GM06990 (cell line): ENCODE results near the gene NEUROG2.
A peak's percentile ranks its signal among the peaks of the same experiment; 100 is the strongest.

Experiments used
- DNase-seq: peaks from one replicate; pipeline ENCODE4 v3.0.0-alpha.2; 2011; ENCODE audit not compliant: insufficient read length; ENCODE audit errors: extremely low read depth
- H3K27me3 ChIP-seq: replicated peaks from 2 replicates; pipeline ENCODE4 v1.6.0; 2011; ENCODE audit warnings: low read length; ENCODE audit not compliant: control insufficient read depth, insufficient read depth
- H3K36me3 ChIP-seq: 2 replicates; pipeline ENCODE4 v1.5.1; 2011; ENCODE audit warnings: low read length; ENCODE audit not compliant: control insufficient read depth, insufficient read depth
- H3K4me3 ChIP-seq: replicated peaks from 2 replicates; pipeline ENCODE4 v1.5.1; 2011; ENCODE audit warnings: low read depth, mild to moderate bottlenecking, control low read depth, low read length
- TF ChIP-seq, protein P1 (sequence below): IDR thresholded peaks from 2 replicates; pipeline ENCODE4 v1.5.1; 2011; ENCODE audit warnings: low read length, control low read depth, mild to moderate bottlenecking, inconsistent platforms; ENCODE audit not compliant: insufficient read depth, poor library complexity, severe bottlenecking

NEUROG2 gene

DNA sequence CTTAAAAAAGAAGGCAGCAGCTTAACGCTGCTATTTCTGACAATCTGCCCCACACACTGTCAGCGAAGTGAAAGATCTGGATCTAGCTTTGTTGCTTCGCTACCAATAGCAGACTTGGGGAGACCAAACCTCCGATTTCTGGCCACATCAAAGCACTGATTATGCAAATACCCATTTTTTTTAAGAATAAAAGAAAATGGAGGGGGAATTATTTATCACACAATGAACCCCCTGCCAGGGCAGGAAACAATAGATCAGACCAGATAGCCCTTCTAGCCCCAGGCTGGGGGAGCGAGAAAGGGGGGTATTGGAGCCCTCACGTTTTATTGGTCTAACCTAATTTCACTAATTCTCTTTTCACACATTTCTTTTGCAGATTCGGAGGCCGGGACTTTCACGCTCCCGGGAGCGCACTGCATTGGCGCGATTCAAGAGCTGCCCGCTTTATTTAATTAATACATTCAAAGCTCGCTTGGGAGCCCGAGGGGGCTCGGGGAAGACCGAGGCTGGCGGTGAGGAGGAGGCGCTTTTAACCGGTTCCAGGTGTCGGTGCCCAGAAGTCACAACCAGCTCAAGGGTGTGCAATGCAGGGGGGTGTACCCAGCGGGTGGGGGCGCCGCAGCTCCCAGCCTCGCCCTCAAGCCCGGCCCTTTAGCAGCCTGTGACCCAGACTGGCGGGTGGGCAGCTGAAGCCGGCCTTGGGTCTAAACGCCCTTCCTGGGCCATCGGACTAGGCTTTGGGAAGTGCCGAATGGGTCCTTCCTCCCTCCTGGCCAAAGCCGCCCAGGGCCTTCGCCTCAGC lies 5.5 kb downstream of the NEUROG2 start:
- Histone ChIP-seq H3K36me3 (no peaks in the 10 kb centered on the region), H3K4me3 (peak overlapping the region; percentile 64), H3K27me3 (no peaks in the 10 kb centered on the region)
- TF ChIP-seq, protein P1, sequence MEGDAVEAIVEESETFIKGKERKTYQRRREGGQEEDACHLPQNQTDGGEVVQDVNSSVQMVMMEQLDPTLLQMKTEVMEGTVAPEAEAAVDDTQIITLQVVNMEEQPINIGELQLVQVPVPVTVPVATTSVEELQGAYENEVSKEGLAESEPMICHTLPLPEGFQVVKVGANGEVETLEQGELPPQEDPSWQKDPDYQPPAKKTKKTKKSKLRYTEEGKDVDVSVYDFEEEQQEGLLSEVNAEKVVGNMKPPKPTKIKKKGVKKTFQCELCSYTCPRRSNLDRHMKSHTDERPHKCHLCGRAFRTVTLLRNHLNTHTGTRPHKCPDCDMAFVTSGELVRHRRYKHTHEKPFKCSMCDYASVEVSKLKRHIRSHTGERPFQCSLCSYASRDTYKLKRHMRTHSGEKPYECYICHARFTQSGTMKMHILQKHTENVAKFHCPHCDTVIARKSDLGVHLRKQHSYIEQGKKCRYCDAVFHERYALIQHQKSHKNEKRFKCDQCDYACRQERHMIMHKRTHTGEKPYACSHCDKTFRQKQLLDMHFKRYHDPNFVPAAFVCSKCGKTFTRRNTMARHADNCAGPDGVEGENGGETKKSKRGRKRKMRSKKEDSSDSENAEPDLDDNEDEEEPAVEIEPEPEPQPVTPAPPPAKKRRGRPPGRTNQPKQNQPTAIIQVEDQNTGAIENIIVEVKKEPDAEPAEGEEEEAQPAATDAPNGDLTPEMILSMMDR, result peak; percentile 23
- DNase-seq, result no peak

DNA sequence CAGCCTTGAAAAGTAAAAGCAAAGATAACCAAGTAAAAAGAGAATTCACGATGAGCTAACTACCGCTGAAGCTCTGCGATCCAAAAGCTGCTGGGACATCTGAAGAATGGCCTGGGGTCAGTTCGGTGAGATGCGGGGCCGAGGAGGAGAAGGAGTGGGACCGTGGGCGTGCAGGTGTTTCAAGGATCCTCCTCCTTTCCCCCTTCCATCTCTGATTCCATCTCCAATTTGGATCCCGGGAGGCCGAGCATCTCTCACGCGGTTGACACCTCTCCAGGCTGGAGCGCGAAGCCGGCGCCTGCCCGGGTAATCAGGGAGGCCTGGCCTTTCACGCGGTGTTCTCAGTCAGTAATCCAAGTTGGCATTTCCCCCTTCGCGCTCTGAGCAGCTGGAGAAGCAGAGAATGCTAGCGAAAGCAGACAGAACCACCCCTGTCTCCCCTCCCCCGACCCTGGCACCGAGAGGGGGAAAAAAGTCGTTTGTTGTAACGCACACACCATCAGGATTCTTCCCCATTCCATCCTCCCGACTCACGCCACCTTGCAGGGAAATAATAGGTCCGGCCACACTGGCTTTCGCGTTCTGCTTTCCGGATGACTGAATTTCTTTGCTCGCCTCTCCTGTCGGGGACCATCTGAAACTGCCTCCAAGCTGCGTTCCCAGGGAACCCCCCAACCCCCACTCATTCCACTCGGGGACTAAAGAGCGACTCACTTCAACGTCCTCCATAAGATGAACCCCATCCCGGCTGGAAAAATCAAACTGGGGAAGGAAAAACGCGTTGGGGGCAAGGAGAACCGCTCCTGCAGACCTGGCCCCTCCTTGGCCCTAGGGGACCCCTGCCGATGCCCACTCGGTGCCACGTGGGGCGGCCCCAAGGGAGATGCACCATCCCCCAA lies 6.5 kb downstream of the NEUROG2 start:
- H3K27me3 ChIP-seq, result no peaks in the 10 kb centered on the region
- DNase-seq, result no peak
- H3K36me3 ChIP-seq, result no peaks in the 10 kb centered on the region
- TF ChIP-seq, protein P1, result no peak
- peak overlapping the region; percentile 64 for H3K4me3 ChIP-seq

DNA sequence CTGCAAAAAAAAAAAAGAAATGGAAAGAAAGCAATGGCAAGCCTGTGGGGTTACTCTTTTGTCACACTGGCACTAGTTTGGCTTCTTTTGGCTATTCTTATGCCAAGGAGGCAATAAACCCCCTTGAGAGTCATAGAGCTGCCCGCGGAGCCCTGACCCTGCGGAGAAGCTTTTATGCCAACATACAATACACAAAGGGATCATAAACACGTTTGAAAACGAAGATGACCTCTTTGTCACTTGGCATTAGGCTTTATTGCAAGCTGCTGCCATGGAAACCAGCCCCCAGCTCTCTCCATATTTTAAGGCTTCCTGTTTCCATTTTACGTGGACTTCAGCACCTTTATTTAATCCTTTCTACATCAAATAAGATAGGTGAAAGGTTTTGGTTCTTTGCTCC lies 7.6 kb downstream of the NEUROG2 start:
- DNase-seq, result no peak
- TF ChIP-seq, protein P1, result no peak
- Histone ChIP-seq H3K27me3 (no peaks in the 10 kb centered on the region), H3K4me3 (no peak overlapping the region), H3K36me3 (no peaks in the 10 kb centered on the region)

DNA sequence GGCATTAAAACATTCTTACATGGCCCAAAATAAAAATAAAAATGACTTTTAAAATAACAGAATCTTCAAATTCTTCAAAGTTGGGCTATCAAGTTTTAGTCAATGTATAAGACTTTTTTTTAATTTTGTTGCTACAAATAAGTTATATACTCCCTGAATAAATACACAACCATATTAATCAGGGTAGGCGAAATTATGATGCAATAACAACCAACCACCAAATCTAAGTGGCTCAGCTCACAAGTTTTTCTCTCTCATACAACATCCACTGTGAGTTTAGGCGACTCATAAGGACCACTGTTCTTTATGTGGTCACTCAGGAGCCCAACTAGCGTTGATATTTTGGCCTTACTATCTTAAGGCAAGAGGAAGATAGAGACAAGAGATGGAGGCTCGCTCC lies 11.2 kb downstream of the NEUROG2 start:
- TF ChIP-seq, protein P1, result no peak
- DNase-seq, result no peak
- no peaks in the 10 kb centered on the region for H3K27me3 ChIP-seq

DNA sequence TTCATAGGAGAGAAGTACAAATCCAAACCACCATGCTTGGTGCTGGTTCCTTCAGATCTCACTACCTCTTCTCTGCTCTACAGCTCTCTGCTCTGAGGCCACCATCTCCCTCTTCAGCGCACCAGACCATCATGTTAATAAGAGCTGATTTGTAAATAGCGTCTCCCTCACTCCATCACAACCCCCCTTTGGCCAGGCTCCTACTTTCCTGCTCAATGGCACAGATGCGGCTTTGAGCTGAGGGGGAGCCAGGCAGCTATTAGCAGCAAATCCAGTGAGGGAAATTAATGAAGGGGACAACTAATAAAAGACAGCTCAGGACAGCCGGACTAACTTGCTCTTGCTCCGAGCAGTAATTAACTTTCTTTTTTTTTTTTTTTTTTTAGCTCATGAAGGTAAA lies 13.1 kb downstream of the NEUROG2 start:
- H3K36me3 ChIP-seq, result no peaks in the 10 kb centered on the region
- no peak for DNase-seq
- TF ChIP-seq, protein P1, result no peak
- H3K27me3 ChIP-seq, result no peaks in the 10 kb centered on the region
- no peak overlapping the region for H3K4me3 ChIP-seq

More for the DNA sequence above, 11.2 kb downstream of the NEUROG2 start:
- Histone ChIP-seq H3K4me3 (no peak overlapping the region), H3K36me3 (no peaks in the 10 kb centered on the region)
